ENCODE data around the gene GHDC. TPM values are rescaled to one million over a fixed set of nuclear protein-coding genes. Genes with fewer than 3 reads are reported as not detected.

GHDC gene
- total RNA-seq, 1 donor from 2014 or later = 6.4 TPM

DNA sequence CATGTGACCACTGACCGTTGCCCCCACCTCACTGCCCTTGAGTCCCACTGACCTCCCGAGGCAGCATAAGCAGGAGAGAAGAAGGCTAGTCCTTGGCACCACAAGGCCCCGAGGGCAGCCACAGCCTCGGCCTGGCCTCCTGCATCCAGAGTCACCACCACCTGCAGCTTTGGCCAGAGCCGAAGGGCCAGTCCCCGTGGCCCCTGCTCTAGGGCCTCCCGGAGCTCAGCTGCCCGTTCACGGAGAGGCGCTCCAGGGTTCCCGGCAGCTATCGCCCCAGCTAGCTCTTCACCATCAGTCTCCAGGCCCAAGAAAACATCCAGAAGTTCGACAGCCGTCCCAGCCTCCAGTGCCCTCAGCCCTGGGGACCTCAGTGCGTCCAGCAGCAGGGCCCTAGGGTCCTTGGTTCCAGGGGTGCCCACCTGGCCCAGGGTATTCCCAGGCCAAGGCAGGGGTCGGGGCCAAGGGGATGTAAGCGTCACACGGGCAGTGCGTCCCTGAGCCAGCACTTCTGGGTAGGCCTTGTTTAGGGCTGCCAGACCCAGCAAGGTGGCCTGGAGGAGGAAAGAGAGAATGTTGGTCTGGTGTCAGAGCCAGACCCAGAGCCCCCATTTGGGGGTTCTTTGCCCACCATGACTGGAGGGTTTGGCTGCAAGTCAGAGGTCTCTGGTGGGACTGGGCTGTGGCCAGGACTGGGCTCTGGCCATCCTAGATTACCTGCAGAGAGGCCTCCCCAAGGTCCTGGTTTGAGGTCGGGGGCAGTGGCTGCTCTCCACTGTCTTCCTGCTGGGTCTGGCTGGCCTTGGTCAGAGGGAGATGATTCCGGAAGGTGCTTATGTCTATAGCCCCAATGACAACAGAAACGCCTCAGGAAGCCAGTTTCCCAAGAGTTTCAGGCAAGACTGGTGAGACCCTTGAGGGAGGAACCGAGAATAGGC lies 1.8 kb downstream of the GHDC start:
- TF ChIP-seq CTCF (conservative IDR thresholded peaks at IDR 0.05) = no peak
- Mint-ChIP-seq H3K27me3 (no peaks in the 10 kb centered on the region), H3K4me3 (no peak overlapping the region), H3K9me3 (no peaks in the 10 kb centered on the region), H3K4me1 (ENCODE audit: unreplicated experiment) (peaks cover 5% of the 10 kb centered on the region), H3K36me3 (no peaks in the 10 kb centered on the region), H3K27ac (no peak overlapping the region)
- no peak for DNase-seq (ENCODE audit: extremely low spot score, unreplicated experiment)

- Mint-ChIP-seq H3K9me3 (no peaks in the 10 kb centered on the region), H3K27ac (no peak overlapping the region), H3K36me3 (no peaks in the 10 kb centered on the region), H3K4me1 (ENCODE audit: unreplicated experiment) (peaks cover 5% of the 10 kb centered on the region), H3K4me3 (no peak overlapping the region), H3K27me3 (peaks cover 7% of the 10 kb centered on the region)
- DNase-seq (ENCODE audit: extremely low spot score, unreplicated experiment) = no peak
- no peak for TF ChIP-seq CTCF (conservative IDR thresholded peaks at IDR 0.05)
These were observed 3.1 kb downstream of the GHDC start for GRCh38 chr17:42191275-42191608.

- no peak for TF ChIP-seq CTCF (conservative IDR thresholded peaks at IDR 0.05)
- DNase-seq (ENCODE audit: extremely low spot score, unreplicated experiment) = no peak
- Mint-ChIP-seq H3K9me3 (no peaks in the 10 kb centered on the region), H3K27ac (no peak overlapping the region), H3K36me3 (no peaks in the 10 kb centered on the region), H3K4me3 (no peak overlapping the region), H3K27me3 (peaks cover 13% of the 10 kb centered on the region), H3K4me1 (ENCODE audit: unreplicated experiment) (peaks cover 5% of the 10 kb centered on the region)
These were observed 3.6 kb downstream of the GHDC start for GRCh38 chr17:42190491-42191274.

- no peak for DNase-seq (ENCODE audit: extremely low spot score, unreplicated experiment)
- Mint-ChIP-seq H3K27ac (no peak overlapping the region), H3K4me3 (no peak overlapping the region), H3K4me1 (ENCODE audit: unreplicated experiment) (peaks cover 5% of the 10 kb centered on the region), H3K36me3 (no peaks in the 10 kb centered on the region), H3K9me3 (no peaks in the 10 kb centered on the region), H3K27me3 (peaks cover 24% of the 10 kb centered on the region)
- TF ChIP-seq CTCF (conservative IDR thresholded peaks at IDR 0.05) = no peak
These were observed 4.7 kb downstream of the GHDC start for GRCh38 chr17:42189651-42189965.

DNA sequence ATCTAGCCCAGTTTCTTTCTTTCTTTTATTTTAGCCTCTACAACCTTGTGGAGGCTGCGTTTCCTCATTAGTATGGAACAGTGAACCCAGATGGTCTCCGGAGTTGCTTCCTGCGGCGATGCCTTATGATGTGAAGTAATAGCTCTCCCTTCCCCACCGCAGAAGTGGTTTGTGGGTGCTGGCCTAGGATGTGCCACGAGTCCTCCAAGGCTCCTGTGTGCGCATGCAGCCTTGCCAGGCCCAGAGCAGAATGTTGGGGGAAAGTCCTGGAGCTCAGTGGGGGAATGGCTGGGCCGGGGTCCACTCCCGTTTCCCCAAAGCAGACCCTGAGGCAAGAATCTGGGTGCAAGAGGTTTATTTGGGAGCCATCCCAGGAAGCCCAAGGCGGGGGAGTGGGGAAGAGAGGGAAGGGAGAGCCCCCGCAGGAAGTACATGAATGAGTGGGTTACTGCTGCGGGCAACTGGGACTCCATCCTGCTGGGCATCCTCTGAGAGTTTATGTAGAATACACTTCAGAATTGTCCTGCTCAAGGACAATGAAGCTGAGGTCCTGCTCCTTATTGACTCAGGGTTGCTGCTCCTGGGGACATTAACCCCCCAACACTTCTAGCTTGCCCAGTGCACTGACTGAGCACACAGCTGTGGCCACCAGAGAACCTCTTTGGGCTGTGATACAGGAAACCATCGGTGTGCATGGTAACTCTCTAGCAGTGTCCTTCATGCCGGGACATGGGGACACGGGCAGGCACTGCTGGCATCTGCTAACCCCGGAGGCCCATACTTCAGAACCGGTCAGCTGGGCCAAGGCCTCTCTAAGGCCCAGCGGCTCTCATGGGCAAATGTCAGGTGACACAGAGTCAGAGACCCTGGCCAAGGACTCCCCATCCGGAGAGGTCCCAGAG lies 5.3 kb downstream of the GHDC start:
- TF ChIP-seq CTCF (conservative IDR thresholded peaks at IDR 0.05) = no peak
- H3K4me1 Mint-ChIP-seq (ENCODE audit: unreplicated experiment) = no peaks in the 10 kb centered on the region
- H3K36me3 Mint-ChIP-seq = no peaks in the 10 kb centered on the region
- no peak overlapping the region for H3K27ac Mint-ChIP-seq
- DNase-seq (ENCODE audit: extremely low spot score, unreplicated experiment) = no peak
- no peak overlapping the region for H3K4me3 Mint-ChIP-seq
- H3K27me3 Mint-ChIP-seq = peaks cover 29% of the 10 kb centered on the region
- no peaks in the 10 kb centered on the region for H3K9me3 Mint-ChIP-seq
